MM.1S (cell line): Measurements from ENCODE around the gene RERE.

Source experiments
- EZH2 ChIP-seq: fragments of 300-600 bp; sonication (generic); optimal IDR thresholded peaks from 2 replicates; pipeline ENCODE3; 2017; ENCODE audit warnings: low read depth, mild to moderate bottlenecking, antibody characterized with exemption, low read length, mixed read lengths
- TF ChIP-seq, protein P1 (sequence below): fragments of 300-600 bp; sonication (generic); IDR thresholded peaks from 2 replicates; pipeline ENCODE4 v1.5.1; 2016; ENCODE audit warnings: antibody characterized with exemption, low read length, mixed read lengths

DNA sequence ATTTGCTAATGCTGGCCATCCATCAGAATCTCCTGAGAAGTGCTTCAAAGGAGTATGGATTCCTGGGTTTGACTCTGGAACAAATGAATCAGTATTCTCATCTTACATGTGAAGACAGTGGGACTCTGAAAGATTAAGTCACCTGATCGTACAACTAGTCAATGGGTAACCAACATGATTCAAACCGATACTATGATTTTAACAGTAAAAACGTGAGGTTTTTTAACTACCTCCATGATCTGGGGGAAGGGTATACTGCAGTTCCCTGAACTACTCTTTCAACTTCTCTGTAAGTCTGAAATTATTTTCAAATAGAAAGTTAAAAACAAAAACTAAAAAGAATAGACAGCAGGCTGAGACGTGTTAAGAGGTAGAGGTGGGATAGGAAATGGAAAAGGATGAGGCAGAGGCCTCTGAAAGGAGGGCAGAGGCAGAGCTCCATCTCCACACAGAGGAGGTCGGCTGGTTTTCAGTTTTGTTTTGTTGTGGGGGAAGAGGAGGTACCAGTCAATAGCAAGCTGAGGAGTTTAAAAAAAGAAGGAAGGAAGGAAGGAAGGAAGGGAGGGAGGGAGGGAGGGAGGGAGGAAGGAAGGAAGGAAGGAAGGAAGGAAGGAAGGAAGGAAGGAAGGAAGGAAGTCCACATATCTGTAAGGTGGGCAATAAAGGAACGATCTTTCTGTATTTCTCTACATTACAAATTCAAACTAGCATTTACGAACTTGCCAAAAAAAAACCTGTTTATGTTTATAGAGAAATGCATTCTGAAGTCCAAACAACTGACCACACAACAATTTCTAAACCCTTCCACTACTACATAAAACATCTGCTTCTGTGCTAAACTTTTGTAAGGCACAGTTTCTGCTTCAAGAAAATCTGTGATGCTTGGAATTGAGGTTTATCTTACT, 213.1 kb downstream of the RERE start:
- TF ChIP-seq, protein P1, sequence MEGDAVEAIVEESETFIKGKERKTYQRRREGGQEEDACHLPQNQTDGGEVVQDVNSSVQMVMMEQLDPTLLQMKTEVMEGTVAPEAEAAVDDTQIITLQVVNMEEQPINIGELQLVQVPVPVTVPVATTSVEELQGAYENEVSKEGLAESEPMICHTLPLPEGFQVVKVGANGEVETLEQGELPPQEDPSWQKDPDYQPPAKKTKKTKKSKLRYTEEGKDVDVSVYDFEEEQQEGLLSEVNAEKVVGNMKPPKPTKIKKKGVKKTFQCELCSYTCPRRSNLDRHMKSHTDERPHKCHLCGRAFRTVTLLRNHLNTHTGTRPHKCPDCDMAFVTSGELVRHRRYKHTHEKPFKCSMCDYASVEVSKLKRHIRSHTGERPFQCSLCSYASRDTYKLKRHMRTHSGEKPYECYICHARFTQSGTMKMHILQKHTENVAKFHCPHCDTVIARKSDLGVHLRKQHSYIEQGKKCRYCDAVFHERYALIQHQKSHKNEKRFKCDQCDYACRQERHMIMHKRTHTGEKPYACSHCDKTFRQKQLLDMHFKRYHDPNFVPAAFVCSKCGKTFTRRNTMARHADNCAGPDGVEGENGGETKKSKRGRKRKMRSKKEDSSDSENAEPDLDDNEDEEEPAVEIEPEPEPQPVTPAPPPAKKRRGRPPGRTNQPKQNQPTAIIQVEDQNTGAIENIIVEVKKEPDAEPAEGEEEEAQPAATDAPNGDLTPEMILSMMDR: no peak
- TF ChIP-seq EZH2: no peak
